CD4-positive, alpha-beta T cell treated with Interferon gamma for 1 hour (primary cell): Measurements from ENCODE around the gene SSR2.

Experiments
- DNase-seq: peaks from one replicate; pipeline ENCODE4 v3.0.0-alpha.2; 2020

Gene SSR2

DNA sequence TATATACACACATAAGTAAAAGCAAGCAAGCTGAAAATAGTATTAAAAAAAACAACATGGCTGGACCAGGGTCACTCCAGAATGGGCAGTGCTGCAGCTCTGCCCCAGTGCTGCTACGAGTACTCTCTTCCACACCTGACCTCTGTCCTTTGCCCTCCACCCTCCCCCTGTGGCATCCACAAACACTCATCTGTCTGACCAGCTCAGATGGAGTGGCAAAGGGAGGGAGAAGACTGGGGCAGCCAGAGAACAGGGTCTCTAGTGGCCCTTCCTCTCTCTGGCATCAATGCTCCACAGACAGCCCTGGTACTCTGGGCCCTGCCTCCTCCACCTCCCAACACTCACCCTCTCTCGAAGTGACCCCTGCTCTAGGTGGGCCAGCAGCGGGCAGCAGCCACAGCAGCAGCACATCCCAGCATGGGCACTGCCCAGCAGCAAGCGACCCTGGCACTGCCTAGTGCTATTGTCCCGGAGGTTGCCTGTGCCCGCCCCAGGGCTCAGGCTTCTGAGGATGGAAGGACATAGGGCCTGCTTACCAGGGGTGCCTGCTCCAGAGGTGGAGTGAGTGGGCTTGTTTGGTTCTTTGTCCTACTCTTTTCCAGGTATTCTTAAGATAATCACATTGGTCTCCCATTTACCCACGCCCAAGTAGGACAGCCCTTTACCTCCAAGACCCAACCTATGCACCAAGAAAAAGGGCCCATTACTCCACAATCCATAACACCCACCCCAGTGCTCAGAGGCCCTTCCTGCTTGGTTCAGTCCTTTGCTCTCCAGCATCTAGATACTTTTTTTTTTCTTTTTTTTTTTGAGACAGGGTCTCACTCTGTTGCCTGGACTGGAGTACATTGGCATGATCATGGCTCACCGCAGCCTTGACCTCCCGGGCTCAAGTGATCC, 48.6 kb downstream of the SSR2 start:
- no peak for DNase-seq

DNA sequence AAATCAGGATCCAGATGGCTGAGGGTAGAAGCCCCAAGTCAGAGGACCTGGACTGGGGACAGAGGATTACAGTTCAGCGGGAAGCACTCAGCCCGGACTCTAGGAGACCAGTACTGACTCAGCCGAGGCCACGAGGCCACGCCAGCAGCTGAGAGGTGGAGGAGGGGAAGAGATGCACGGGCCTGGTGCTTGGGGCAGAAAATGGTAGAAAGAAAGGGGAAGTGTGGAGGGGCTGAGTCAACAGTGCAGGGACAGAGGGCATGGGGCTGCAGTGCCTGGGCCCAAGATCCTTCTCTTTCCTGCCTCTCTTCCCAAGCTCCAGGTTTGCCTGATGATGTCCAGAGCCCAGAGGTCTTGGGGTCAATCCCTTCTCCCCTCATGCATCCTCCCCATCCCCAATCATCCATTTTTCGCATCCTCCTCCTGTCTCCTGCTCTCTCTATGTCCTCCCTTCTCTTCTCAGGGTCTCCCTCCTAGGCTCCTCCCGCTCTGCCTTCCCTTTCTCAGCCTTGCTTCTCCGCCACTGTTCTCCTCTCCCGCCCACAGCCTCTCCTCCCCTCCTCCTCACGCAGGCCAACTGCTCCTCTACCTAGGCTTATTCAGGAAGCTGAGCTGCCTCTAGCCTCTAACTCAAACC, 50.1 kb downstream of the SSR2 start:
- peak; percentile 72 for DNase-seq

DNA sequence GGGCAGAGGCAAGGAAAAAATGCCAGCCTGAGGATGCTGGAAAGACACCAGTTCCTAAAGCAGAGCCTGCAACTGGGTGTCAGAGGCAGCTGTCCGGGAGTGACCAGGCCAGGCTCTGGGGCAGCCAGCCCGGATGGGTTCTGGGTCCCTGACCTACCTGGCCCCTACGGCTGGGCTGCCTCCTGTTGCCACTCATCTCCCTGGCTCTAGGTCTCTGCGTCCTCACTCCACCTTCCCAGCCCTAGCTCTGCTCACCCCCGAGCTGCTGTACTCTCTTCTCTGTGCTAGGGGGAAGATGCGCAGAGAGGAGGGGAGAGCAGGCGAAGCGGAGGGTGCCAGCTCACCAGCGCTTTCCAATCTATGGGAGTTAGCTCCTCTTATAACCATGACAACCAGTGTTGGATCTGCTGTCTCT, 51.4 kb downstream of the SSR2 start:
- DNase-seq, result no peak

DNA sequence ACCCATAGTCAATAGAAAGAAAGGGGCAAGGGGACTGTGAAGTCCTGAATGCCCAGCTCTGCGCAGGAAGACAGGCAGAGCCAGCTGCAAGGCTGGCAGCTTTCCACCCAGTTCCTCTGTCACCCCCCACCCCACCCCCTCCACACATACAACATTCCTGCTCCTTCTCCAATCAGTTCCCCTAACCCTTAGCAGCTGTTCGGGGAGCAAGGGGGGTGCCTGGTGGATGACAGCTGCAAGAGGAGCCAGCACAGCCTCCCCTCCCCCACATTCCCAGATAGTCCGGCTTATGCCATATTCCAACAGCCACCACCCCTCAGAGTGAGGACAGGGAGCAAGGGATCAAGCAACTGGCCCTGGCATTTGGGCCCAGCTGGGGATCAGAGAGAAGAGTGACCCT, 52.1 kb downstream of the SSR2 start:
- DNase-seq, result no peak

DNA sequence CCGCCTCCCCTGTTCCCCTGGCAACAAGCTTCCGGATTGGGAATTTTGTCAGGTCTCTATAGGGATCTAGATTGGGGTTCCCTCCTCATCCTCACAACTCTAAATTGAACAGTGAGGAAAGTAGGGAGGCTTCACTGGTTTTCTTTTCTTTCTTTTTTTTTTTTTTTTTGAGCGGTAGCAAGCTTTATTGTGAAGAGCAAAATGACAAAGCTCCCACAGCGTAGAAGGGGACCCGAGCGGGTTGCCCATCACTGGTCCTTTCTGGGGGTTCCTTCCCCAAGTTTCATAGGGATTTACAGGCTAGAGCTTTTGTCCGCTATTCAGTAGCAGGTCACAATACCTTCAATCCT, 52.7 kb downstream of the SSR2 start:
- no peak for DNase-seq

DNA sequence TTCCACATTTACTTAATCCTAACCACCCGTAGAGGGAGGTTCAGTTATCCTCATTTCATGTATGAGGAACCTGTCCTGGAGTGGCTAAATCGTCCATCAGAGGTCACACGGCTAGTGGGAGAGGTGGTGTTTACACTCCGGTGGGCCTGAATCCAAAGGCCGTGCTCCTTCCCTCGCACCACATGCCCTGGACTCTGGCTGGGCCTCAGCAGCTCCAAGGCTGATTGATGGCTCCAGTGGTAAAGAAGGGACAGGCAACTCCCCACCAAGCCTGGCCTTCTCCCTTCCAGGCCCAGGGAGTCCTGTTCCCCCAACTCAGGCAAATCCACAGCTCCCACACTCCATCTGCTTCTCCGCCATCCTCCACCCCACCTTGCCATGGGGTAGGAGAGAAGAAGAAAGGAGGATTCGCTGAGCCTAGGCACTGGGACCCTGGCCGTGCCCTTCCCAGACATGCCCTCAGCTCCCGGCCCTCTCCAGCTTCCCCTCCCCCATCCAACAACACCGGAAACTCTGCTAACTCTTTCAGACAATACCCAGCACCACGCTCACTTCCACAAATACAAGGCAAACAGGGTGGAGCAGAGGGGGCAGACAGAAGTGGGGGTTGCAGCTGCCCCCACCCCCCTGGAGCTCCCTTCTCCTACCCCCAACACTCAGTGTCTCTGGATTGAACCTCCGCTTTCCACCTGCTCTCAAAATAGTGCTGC, 53.3 kb downstream of the SSR2 start:
- peak; percentile 25 for DNase-seq

DNA sequence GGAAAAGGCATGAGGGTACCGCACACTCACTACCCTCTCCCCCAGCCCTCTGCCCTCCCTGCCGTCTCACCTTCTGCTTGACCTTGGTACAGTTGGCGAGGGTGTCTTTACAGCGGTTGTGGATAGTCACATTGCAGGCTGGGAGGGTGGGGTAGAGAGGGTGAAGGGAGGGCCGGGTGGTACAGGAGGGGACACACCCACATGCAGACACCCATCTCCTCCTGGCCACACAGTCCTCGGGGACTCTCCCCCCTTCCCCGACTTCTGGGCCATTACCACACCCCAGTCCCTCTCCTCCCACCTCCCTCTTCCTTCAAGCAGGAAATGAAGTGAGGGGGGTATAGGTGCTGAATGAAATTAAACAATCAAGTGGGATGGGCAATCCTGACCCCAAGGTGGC, 54.0 kb downstream of the SSR2 start:
- no peak for DNase-seq

DNA sequence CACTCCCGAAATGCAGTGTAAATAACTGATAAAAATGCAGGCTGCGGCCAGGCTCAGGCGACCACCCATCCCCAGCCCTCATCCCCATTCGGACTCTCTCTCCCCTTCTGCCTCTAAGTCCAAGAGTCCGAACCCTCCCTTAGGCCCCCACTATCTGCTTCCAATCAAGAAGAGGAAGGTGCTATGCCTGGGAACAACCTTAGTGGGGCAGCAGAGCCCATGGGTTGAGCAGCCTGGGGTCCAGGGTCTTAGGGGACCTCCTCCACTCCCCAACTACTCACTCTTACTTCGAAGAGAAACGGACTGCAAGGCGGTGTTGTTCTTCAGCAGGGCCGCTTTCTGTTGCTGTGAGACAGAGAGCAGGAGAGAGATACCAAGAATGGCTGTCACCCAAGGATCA, 54.6 kb downstream of the SSR2 start:
- DNase-seq, result no peak

DNA sequence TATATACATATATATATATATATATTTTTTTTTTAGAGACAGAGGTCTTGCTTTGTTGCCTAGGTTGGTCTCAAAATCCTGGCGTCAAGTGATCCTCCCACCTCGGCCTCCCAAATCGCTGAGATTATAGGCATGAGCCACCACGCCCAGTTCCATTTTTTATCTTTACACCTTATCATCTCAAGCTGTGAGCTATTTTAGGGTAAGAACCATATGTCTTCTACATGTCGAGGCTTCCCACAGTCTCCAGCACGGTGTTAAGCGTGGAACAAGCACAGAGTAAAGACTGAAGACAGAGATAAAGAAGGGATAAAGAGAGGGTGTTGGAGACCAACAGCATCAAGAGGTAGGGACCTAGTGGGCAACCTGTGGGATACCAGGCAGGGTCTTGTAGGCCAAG, 56.6 kb downstream of the SSR2 start:
- DNase-seq, result no peak

DNA sequence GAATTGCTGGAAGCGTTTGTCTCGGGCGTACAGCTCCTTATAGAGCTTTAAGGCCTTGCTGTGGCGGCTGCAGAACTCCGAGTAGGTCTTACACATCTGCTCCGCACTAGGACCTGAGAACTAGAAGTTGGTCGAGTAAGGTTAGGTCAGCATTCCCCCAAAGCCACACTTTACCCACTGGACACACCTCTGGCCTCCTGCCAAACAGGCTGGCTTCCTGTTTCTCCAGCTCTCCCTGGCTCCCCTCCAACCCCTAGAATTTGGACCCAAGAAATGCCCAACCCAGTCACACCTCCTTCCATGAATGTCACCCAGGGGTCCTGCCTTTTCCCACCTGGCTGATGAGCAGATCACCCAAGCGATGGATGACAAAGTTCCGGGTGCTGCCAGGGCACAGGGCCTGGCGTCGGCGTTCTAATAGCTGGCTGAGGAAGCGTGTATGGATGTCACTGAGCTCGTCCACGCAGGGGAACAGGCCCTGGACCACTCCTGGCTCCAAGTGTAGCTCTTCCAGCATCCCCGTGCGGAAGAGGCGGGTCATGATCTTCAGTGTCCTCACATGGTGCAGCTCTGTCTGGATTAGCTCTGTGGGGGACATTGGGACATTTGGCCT, 58.0 kb downstream of the SSR2 start:
- DNase-seq, result no peak

DNA sequence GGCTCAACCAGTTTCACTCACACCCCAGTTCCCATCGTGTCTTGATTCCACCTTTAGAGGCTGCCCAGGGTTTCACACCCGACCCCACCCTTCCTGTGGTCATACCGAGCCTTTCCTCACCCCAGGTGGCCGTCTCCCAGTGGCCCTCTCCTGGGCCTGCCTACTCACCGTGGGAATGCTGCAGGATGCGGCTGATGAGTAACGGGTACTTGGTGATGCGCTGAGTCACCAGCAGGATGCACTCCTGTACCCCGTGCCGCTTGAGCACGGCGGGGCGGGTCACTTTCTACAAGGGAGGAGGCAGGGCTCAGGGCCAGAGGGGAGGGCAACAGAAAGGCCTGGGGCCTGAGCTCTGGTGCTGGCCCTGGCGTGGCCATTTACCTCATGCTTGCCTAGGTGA, 58.8 kb downstream of the SSR2 start:
- DNase-seq, result peak; percentile 52

DNA sequence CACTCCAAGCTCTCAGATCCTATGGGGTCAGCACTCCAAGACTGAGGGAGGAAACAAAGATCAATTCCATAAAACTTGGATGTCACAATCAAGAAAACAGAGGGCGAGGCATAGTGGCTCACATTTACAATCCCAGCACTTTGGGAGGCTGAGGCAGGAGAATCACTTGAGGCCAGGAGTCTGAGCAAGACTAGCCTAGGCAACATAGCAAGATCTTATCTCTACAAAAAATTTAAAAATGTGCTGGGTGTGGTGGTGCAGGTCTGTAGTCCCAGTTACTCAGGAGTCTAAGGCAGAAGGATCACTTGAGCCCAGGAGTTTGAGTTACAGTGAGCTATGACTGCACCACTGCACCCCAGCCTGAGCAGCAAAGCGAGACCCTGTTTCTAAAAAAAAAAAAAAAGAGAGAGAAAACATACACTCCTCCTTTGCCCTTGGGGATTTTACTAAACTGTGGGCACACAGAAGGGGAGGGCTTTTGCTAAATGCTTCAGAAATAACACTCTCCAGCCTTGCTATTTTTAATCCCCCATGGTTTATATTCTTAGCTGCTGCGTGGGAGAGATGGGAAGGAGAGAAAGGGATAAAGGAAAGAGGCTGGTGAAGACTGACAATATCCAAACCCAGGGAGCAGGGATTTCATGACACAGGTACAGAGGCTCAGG, 60.5 kb downstream of the SSR2 start:
- DNase-seq, result no peak
